Esophagus muscularis mucosa (tissue), 4 donors: ENCODE measurements around the gene PAK4. TPM values are rescaled to one million over a fixed set of nuclear protein-coding genes. Genes with fewer than 3 reads are reported as not detected.

Experiments used
- DNase-seq: peaks from one replicate; pipeline ENCODE4 v3.0.0-alpha.2; 2017; ENCODE audit errors: extremely low spot score
- H3K27ac ChIP-seq, 4 donors: fragments of 200-600 bp; sonication (generic); replicated peaks in 1 of 4; 1 replicate in 3 of 4; 2 replicates in 1 of 4; pipeline ENCODE4 v1.5.1; 2016 to 2019; ENCODE audit warnings: mild to moderate bottlenecking in 1 of 4
- H3K27me3 ChIP-seq, 4 donors: fragments of 200-600 bp; sonication (generic); one replicate each; pipeline versions ENCODE4 v1.5.1 to v1.6.0; 2016 to 2019
- H3K36me3 ChIP-seq, 4 donors: fragments of 200-600 bp; sonication (generic); one replicate each; pipeline ENCODE4 v1.5.1; 2016 to 2019
- H3K4me1 ChIP-seq, 4 donors: fragments of 200-600 bp; sonication (generic); one replicate each; pipeline ENCODE4 v1.5.1; 2016 to 2019
- H3K4me3 ChIP-seq, 4 donors: fragments of 200-600 bp; sonication (generic); 1 replicate in 2 of 4; 2 replicates in 2 of 4; pipeline ENCODE4 v1.5.1; 2016 to 2019; ENCODE audit warnings: mild to moderate bottlenecking in 4 of 4, moderate library complexity in 1 of 4
- H3K9me3 ChIP-seq, 4 donors: fragments of 200-600 bp; sonication (generic); 1 replicate in 3 of 4; 2 replicates in 1 of 4; pipeline ENCODE4 v1.5.1; 2016 to 2019
- CTCF ChIP-seq, 3 experiments: fragments of 200-600 bp in 2 of 3; fragments of 450-650 bp in 1 of 3; sonication (generic) in 2 of 3; IDR thresholded peaks; one replicate each; pipeline ENCODE4 v1.5.1; 2017 to 2019; ENCODE audit warnings: antibody characterized with exemption in 3 of 3, mild to moderate bottlenecking in 2 of 3, moderate library complexity in 1 of 3
- EP300 ChIP-seq: sonication (generic); formaldehyde crosslinking; IDR thresholded peaks from one replicate; pipeline ENCODE4 v1.6.1; 2017; ENCODE audit warnings: antibody characterized with exemption
- POLR2A ChIP-seq: fragments of 450-650 bp; IDR thresholded peaks from one replicate; pipeline ENCODE4 v1.6.1; 2017; ENCODE audit warnings: antibody characterized with exemption, moderate library complexity, mild to moderate bottlenecking, low read depth
- POLR2AphosphoS5 ChIP-seq, 2 donors: sonication (generic); formaldehyde crosslinking; IDR thresholded peaks; one replicate each; pipeline ENCODE4 v1.6.1; 2017; ENCODE audit warnings: antibody characterized with exemption in 2 of 2
- WGBS: methylation state at CpG from one replicate; pipeline ENCODE4 v1.1.5; 2018; 5-methylcytosine and 5-hydroxymethylcytosine counted together
- intact Hi-C: fragments of 100-400 bp; cut with DNase I; formaldehyde crosslinking; loops from one replicate; pipeline ENCODE4 v1.15.1; 2023
- total RNA-seq, 4 donors: library from RNA; depleted of rRNA; stranded (reverse); fragments of >200 nt; gene quantifications; one replicate each; pipeline versions ENCODE4 v1.1.0 to v1.2.1, GENCODE V29; 2016

PAK4 gene
- 10 to 100 TPM in 2 of 4 donors, 1 to 10 TPM in 2; 8.3 to 18.4 (median 11.0) TPM for total RNA-seq

- 1% methylated on average over 28 of the region's 64 CpGs for WGBS
- peaks cover 51 to 72% (median 65%) of the 10 kb centered on the region in 4 donors for H3K4me1 ChIP-seq
- intact Hi-C loops, result loop anchor here (5.0 kb wide), 1 partner anchor 407 kb away; the partner anchor contains the start of gene EID2B
These were observed at the start of gene PAK4 for GRCh38 chr19:39125554-39126311. TSS of gene PAK4 (plus strand) at chr19:39125786. CDS start at chr19:39169554, 43,768 bp downstream.

DNA sequence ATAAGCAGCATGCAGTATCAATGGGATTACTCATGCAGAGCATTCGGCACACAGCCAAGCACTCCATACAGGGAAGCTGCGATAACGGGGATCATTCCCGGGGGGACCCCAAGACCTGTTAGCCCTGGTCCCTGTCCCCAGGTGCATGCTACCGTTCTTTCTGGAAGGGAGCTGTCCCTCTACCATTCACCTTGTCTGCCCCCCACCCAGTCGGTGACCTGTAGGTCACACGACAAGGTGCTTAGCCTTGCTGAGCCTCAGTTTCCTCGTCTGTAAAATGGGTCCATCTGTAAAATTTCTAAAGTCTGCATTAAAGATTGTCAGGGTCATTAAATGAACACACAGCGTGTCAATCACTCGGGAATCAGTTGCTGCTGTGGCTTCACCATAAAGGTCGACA is 48.3 kb upstream of the PAK4 start:
- no peaks in the 10 kb centered on the region for H3K4me1 ChIP-seq
- WGBS, result 84% methylated on average over 11 of the region's 11 CpGs
- intact Hi-C loops, result no loop called here
- TF ChIP-seq POLR2A, result no peak
- TF ChIP-seq CTCF (IDR thresholded peaks at IDR 0.05), result no peak
- peaks cover 0 to 79% (median 2%) of the 10 kb centered on the region in 4 donors for H3K27me3 ChIP-seq
- H3K9me3 ChIP-seq, result no peaks in the 10 kb centered on the region
- no peak overlapping the region for H3K27ac ChIP-seq
- no peak for DNase-seq
- no peak overlapping the region for H3K4me3 ChIP-seq
- H3K36me3 ChIP-seq, result no peaks in the 10 kb centered on the region

More at GRCh38 chr19:39125554-39126311, at the start of gene PAK4:
- no peaks in the 10 kb centered on the region for H3K36me3 ChIP-seq
- peak within 1 kb of the TSS; percentile 81 to 97 (median 90) for H3K4me3 ChIP-seq
- DNase-seq, result peak; percentile 99
- no peaks in the 10 kb centered on the region for H3K9me3 ChIP-seq
- H3K27me3 ChIP-seq, result peaks cover 0 to 10% (median 0%) of the 10 kb centered on the region in 4 donors
- H3K27ac ChIP-seq, result peak within 1 kb of the TSS; percentile 75 to 86 (median 82)
- TF ChIP-seq POLR2AphosphoS5 (IDR thresholded peaks at IDR 0.05) (peak; percentile 79 to 87), POLR2A (no peak), CTCF (IDR thresholded peaks at IDR 0.05) (peak in 1 of 3 experiments; percentile 18), EP300 (no peak)

- Histone ChIP-seq H3K4me3 (no peak overlapping the region), H3K27ac (no peak overlapping the region), H3K9me3 (no peaks in the 10 kb centered on the region), H3K36me3 (no peaks in the 10 kb centered on the region), H3K4me1 (peaks cover 5 to 10% (median 7%) of the 10 kb centered on the region in 4 donors), H3K27me3 (peaks cover 0 to 83% (median 10%) of the 10 kb centered on the region in 4 donors)
- intact Hi-C loops, result no loop called here
- WGBS, result 68% methylated on average over 7 of the region's 7 CpGs
- DNase-seq, result no peak
- no peak for TF ChIP-seq EP300
- TF ChIP-seq CTCF (IDR thresholded peaks at IDR 0.05), result no peak
- TF ChIP-seq POLR2AphosphoS5 (IDR thresholded peaks at IDR 0.05), result no peak
- TF ChIP-seq POLR2A, result no peak
These were observed 47.0 kb upstream of the PAK4 start for GRCh38 chr19:39078436-39079200.

- TF ChIP-seq EP300 (no peak), POLR2A (no peak), POLR2AphosphoS5 (IDR thresholded peaks at IDR 0.05) (no peak), CTCF (IDR thresholded peaks at IDR 0.05) (no peak)
- H3K36me3 ChIP-seq, result no peaks in the 10 kb centered on the region
- H3K4me1 ChIP-seq, result peaks cover 5 to 20% (median 17%) of the 10 kb centered on the region in 4 donors
- WGBS, result 67% methylated on average over 3 of the region's 3 CpGs
- DNase-seq, result no peak
- intact Hi-C loops, result no loop called here
- no peak overlapping the region for H3K27ac ChIP-seq
- no peak overlapping the region for H3K4me3 ChIP-seq
- peaks cover 0 to 93% (median 25%) of the 10 kb centered on the region in 4 donors for H3K27me3 ChIP-seq
- no peaks in the 10 kb centered on the region for H3K9me3 ChIP-seq
These were observed 45.2 kb upstream of the PAK4 start for GRCh38 chr19:39080431-39080830.
